Mucosa of gallbladder (tissue), 1 donor: ENCODE results near the gene HOXB3. TPM values are rescaled to one million over a fixed set of nuclear protein-coding genes. Genes with fewer than 3 reads are reported as not detected.
A peak's percentile ranks its signal among the peaks of the same experiment; 100 is the strongest.

Experiments used
- DNase-seq: peaks from one replicate; pipeline ENCODE4 v3.0.0-alpha.2; 2020; ENCODE audit warnings: low spot score
- total RNA-seq: library from RNA; stranded (reverse); gene quantifications from one replicate; pipeline ENCODE4 v1.2.1, GENCODE V29; 2021
- donor health status: DM: no; HTN: no; CAD: no.

The HOXB3 gene
- total RNA-seq, 1 donor from 2014 or later = 17.2 TPM

DNA sequence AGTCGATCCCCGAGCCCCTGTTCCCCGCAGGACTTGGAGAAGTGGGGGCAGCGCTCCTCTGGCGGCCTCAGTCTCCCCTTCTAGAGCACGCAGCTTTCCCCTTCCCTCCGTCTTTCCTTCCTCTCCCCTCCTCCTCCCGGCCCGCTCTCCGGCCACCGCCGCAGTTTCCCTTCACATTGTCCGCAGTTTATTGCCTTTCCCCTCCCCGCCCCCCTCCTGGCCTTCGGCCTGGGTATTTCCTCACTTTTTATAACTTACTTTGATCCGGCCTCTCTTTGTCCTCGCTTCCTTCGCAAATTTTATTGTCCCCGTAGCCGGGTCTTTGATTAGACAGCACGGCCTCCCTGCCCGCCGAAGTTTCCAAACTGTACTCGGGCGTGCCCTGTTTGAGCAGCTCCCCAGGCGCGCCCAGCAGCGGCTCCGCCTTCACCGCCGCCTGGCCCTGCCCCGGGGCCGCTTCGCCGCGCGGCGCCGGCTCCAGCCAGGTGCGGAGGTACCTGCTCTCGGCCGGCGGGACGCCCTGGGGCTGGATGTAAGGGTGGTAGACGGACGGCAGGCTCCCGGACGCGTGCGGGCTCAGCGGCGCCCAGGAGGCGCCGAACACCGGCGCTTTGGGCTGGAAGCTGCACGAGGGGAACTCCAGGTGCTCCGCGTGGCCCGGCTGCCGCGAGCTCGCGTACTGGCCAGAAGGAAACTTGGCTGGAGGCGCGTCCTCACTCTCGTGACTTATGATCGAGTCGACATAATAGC lies 35.6 kb upstream of the HOXB3 start:
- DNase-seq = no peak

DNA sequence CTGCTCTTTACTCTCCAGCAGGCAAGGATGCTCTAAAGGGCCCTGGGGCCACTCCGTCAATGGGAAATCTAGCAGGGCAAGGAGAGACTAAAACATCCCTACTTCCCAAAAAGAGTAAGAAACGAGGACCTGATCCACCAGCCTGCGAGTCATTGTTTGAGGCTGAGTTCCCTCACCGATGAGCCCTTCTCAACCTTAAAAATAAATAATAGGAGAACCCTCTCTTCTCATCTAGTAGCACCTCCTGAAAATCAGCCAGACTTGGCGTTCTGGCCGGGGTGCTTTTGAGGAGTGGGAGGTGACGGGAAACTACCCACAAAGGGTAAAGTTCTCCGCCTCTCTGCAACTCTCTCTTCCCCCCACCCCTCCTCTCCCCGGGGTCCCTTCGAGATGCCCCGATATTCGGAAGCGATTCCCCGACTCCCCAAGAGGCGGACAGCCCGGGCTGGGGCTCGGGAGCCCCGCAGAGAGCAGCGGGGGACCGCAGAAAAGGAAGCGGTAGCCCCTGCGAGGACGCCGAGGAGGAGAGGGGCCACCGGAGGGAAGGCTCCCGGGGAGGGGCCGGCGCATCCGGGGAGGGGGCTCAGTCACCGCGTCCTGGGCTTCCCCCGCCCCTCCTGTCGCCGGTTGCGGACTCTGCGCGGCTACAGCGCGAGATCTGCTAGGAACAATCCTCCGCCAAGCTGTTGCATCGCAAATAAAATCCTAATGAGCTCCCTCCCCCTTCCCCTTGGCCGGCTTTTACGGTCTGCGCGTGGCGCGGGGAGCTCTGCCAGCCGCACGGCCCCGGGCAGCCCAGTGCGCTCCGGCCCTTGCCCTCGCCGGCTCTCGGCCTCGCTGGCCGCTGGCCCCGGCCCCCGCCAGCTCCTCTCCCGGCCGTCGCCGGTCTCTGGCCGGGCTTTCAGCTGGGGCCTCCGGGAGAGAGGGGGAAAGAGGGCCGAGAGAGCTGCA lies 34.8 kb upstream of the HOXB3 start:
- DNase-seq = no peak

DNA sequence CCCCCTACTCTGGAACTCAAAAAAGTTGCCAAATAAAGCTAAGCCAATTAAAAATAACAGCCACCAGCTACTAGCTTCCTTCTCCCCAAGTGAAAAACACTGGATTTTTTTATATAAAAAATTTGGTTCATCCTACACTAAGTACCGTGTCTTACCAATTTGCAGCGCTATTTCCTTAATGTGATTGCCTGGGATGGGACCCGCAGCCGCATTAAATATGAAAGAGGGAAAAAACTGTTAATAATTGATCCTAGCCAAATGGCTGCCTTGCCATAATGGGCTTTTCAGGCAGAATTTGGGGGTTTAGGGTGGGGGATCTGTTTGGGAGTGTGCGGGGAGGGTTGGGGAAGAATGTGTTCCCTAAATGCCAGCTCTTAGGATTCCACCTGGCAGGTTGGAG lies 34.1 kb upstream of the HOXB3 start:
- no peak for DNase-seq

DNA sequence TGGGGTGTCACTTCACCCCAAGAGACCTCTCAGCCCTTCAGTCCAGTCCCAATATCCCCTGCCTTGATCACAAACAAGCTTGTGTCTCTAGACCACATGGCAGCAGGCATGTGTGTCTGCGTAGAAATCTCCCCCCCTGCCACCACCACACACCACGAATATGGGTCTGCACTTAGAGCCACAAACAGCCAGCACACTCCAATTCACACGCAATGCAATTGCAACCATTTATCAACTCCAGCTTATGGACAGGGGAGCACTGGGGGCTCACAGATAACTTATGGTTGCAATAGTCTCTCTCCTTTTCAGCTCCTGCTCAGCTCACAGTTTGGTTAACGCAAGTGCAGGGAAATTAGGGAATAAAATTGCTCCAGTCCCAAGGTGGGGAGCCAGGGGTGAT lies 33.5 kb upstream of the HOXB3 start:
- no peak for DNase-seq

DNA sequence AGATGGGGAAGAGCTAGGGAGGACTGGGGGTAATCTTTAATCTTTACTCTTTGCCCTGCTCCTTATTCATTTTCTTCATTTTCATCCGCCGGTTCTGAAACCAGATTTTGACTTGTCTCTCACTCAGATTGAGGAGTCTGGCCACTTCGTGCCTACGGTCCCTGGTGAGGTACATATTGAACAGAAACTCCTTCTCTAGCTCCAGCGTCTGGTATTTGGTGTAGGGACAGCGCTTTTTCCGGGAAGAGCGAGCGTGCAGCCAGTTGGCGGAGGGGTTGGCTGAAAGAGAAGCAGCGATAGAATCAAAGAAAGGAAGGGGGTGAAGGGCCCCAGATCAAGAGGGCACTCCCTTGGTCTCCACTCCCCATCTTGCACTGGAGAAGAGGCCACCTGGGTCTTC lies 32.8 kb upstream of the HOXB3 start:
- no peak for DNase-seq

DNA sequence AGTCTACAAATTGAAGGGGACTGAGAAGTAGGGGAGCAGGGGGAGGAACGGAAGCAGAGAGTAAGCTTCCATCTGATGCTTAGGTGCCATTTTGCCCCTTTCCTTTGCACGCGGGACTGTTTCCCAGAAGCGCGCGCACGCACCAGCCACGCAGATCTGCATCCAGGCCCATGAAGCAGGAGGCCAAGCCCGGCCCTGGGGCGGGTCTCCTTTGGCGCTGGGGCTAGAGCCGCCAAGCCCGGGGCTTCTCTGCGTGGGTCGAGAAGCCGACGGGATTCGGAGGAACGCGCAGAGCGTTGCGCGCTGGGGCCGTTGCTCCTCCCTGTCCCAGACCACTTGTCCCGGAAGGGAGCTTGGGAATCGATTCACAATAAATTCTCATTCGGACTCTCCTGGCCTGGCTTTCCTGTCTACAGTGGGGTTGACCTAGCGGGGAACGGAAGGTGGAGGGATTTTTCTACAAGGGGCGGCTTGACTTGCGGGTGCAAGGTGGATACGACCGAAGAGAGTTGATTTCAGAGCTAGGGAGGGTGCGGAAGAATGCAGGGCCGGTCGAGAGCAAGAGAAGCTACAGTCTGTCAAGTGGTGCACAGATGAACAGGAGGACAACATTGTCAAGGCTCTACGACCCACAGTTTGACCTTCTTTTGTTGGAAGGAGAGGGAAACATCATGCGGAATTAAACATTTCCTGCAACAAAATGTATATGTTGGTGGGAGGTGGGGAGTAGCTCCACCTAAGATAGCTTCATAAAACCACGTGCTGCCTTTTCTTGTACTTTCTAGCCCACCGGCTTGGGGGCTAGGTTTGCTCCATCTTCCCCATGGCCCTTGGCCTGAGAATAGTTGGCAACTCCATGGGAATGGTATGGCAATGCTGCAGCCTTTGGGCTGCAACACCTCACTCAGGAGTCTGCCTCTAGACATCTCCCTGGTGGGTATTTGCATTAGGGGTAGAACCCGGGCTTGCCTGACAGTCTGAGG lies 31.7 kb upstream of the HOXB3 start:
- no peak for DNase-seq

DNA sequence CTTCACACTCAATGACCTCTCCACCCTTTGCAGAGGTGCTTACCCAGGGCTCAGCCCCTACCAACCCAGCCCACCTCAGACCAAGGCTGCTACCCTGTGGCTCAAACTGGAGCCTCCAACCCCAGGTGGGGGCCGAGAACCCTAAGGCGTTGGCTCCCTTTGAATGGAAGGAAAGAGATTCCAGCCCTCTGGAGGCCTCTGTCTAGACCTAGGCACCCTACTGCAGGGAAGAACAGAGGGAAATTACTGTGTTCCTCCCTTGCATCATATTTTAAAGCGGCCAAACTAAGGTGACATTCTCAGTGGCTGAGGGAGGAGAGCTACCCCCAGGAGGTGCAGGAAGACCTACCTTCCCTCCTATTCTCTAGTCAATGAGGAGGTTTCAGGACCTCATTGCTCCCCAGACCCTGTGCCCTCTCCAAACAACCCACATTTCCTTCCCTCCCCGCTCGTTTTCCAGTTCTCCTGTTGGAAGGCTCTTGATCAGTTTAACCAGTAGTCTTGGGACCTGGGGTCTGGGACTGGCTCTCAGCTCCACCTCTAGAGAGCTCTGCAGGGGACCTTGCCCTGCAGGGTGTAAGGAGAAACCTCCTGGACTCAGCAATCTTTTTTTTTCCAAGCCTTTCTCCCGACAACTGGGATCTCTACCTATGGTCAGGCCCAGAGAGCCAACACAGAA lies 30.6 kb upstream of the HOXB3 start:
- DNase-seq = no peak

DNA sequence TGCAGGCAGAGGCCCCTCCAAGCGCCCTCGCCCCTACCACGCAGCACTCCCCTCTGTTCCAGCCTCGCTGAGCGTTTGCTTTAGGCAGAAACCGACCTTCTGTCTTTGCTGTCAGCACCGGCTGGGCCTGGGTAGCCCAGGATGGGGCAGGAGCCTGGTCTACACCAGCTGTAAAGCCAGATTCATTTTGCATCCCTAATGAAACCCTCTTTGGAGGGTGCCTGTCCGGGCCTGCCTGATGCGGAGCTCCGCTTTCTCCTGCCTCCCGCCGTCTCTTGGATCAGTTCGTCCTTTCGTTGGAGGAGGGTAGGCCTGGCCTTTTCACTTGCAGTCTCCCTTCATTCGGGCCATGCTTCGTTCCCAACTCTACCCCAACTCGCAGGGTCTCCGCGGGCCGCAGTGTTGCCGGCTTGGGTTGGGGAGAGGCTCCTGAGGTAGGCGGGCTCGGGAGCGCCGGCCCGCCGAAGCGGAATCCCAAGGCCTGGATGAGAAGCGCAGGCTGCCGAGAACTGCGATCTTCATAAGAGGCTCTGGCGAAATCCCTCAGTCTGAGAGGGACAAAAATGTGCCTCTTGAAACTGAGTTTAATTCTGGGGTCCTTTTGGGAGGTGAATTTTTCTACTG lies 29.9 kb upstream of the HOXB3 start:
- no peak for DNase-seq

DNA sequence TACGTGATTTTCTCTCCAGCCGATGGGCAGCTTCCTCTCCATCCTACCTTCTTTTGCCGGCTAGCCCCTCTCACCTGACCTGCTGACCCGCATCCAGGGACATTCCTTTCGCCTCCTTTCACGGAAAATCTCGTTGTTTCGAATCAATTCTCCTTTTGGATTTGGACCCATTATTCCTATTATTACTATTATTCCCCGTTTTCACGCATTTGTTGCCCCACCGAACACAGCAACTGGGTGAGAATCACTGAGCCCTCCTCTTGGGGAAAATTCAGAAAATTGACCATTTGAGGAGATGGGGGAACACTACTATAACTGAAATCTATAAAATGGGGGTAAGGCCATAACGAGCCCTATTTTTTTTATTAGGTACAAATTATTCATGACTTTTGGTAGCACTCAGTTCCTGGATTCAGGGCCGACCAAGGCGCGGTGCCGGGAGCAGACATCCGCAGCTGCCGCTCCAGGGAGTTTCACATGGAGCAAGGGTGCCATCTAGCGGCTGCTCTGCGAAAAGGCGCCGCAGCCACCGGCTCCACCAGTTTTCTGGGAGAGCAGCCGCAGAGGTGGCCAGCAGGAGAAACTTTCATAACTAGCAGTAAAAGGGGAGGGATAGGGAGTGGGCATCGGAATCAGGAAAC lies 28.3 kb upstream of the HOXB3 start:
- DNase-seq = peak; percentile 89

DNA sequence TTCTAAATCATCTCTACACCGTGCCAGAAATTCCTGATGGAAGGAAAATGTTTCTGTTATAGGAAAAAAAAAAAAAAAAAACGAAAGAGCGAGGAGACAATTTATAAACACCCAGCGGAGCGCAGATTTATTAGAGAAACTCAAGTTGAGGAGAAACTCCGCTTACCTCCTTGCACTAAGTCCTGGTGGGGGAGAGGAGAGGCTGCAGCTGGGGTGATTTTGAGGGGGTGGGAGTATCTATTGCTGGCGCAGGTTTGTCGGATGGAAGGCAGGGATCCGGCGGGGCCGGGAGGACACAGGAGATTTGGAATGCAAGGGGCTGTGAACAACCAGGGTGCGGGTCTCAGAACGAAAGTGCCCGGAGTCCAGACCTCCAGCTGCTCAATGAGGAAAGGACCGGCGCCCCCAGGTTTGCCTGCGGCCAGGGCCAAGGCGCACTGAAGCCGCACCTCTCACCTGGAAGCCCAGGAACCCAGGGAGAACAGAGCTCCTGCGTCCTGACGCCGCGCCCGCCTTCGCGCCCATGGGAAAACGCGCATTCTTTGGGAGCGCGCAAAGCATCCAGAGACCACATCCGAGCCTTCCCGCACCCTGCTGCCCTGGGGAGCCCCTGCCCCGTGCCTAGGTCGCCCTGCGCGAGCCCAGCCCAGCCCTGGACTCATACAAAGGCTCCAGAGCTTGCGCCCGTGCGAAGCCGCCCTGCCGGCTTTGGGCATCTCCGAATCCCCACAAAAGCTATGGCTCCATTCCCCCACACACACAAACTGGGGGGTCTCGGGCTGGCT lies 27.6 kb upstream of the HOXB3 start:
- DNase-seq = no peak

DNA sequence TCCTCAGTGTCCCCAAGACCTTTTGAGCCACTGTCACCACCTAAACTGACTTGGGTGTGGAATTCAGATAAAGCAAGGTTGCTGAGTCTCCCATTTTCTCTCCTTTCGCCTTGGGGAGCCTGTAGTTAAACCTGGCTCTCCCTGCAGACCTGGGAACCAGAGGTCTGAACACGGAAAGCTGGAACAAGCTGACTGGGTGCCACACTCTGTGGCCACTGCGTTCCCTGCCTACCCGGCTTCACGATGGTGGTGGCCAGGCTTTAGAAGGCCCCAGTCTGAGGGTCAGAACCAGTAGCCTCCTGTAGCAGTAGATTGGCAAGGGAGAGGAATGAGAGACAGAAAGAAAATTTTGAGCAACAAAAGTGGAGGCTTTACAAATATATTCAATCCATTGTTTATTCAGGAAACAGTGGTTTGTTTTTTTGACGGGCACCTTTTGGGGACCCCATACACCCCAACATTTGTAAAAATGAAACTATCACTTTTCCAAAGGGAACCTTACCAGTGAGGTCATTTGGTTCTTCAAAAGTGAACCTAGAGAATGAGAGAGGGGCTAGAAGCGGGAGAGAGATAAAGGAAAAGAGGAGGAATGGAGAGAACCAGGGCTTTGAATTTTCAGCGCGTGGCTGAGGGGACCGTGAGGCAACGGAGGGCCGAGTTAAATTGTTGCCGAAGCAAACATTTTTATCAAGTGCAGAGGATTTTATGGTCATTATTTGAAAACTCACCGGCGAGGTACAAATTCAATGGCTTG lies 26.9 kb upstream of the HOXB3 start:
- no peak for DNase-seq

DNA sequence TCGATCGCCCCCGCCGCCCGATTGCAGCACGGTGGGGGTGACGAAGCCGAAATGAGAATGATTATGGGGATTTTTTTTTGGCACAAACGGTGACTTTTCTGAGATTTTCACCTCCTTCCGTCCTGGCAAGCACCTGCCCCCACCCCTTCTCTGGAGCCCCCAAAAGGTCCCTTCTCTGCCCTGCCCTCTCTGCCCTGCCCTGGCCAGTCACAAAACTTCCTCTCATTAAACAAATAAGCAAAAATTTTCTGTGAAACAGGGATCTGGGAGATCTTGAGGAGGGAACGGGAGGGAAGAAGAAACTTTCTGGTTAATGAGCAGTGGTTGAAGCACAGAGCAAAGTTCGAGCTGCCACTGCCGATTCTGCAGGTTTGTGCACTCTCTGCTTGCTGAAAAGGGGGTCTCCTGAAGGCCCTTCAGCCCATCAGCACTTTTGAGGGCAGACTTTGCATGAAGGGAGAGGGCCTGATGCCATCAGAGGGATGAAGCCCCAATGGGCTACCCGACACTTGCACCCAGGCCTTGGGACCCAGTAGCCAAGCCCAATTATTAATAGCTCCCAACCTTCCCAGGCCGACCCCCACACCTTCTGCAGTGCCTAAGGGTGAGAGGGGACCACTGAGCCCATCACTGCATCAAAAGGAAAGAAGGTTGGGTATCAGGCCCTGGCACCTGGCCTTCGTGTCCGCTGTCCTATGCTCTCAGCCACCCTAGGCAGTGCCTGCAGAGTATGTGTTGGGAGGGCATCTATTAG lies 26.1 kb upstream of the HOXB3 start:
- DNase-seq = no peak

DNA sequence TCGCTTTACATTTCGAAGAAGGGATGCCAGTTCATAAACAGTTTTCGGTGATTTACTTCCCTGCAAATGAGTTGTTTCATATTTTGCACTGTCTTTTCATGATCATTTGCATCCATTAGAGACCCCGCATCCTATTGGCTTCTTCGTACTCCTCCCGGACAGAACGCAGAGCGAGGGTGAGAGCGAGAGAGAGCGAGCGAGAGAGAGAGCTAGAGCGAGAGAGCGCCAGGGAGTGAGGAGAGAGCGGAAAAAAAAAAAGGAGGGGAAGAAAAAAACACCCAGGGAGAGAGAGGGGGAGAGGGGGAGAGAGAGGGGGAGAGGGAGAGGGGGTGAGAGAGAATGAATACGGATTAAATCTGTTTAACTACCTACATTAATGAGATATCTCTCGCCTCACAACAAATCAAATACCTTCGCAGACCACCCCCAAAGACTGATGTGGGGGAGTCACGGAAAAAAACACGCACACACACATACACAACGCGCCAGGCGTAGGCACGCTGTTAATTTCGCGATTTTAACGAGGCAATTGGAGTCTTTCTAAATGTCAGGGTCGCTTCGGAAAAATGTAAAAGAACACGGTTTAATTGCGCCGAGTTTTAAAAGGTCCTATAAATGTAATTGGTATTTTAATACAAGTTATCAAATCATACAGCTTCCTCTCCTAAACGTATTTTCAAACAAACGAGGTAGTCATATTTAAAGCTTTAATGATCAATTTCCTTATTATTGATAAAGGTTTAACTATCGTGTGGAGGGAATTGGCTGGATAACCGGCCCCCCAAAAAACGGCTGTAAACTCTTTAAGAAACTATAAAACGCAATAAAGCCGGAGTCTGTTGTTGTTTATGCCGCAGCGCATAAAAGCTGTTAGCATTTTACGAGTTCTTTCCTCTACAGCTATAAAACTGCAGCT lies 25.3 kb upstream of the HOXB3 start, which contains the start of gene HOXB8:
Gene HOXB8 (minus strand): TSS at position 246 of the 916 bp plus-strand sequence. CDS start 588 bp downstream, outside the sequence.
- no peak for DNase-seq

DNA sequence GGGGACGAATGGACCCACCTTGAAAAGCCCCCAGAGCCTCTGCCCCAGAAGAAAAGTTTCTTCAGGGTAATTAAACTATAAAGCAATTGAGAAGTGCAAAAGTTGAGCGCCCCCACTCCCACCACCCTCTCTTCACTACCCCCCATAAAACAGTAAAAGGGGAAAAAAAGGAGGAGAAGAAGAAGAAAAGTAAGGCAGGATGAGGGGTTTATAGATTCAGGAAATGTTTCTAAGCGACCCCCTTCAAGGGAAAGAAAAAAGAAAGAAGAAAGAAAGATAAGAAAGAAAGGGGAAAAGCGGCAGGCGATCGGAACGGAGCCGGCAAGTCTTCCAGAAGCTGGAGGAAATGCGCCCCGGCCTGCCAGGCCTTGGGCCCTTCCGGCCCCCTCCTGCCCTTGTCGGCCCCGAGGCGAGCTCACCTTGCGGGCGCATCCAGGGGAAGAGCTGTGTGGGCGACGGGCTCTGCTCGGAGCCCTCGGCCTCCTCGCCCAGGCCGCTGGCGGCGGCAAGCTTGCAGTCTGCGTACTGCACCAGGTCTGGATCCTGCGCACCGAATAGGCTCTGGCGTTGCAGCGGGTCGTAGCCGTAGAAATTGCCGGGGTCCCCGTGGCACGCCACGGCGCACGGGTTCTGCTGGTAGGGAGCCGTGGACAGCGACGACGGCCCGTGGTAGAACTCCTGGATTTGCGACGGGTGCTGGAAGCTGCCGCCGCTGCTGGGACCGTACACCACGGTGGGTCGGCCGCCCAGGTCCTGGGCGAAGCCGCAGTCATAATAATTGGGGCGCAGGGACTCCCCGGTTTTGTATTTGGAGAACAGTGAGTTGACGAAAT lies 24.0 kb upstream of the HOXB3 start:
- DNase-seq = no peak

DNA sequence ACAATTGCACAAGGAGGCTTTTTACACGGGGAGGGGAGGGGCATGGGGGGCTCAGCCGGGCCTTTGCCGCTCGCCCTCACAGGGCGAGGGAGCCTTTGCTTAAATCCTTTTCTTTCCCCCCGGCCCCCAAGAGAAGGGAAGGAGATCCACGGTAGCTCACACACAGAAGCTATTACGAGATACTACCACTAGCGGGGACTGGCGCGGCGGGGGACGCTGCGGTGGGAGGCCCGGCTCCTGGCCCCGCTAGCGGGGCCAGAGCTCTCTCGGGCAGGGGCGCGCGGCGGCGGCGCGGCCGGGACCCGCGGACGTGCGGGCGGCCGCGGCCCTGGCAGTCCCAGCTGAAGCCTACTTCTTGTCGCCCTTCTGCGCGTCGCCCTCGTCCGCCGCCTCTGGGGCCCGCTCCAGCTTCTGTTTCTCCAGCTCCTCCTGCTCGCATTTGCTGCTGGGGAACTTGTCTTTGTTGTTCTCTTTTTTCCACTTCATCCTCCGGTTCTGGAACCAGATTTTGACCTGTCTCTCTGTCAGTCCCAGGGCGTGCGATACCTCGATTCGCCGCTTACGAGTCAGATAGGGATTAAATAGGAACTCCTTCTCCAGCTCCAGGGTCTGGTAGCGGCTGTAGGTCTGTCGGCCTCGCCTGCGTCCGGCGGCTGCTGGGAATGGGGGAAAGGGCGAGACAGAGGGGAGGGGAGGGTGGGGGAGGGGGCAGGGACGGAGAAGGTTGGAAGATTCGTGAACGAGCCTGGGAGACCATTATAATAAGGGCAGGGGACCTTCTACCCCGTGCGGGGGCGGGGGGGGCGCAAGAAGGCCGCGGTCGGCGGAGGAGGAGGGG lies 23.0 kb upstream of the HOXB3 start:
- no peak for DNase-seq
